Stomach (tissue), 9 donors: ENCODE measurements around the gene MSH4. TPM values are rescaled to one million over a fixed set of nuclear protein-coding genes. Genes with fewer than 3 reads are reported as not detected.

Experiments
- DNase-seq, 2 donors: peaks; one replicate each; pipeline versions ENCODE4 v3.0.0 to v3.0.0-alpha.2; 2013 to 2019
- H3K27ac ChIP-seq, 5 donors: fragments of 200-600 bp in 4 of 5; sonication (generic) in 4 of 5; one replicate each; pipeline ENCODE4 v1.5.1; 2013 to 2019; ENCODE audit warnings: mild to moderate bottlenecking in 1 of 5, moderate library complexity in 1 of 5
- H3K27me3 ChIP-seq, 3 donors: fragments of 200-600 bp; sonication (generic); one replicate each; pipeline ENCODE4 v1.5.1; 2017 to 2019; ENCODE audit warnings: mixed run types in 1 of 3
- H3K36me3 ChIP-seq, 4 donors: fragments of 200-600 bp; sonication (generic); 1 replicate in 3 of 4; 2 replicates in 1 of 4; pipeline ENCODE4 v1.5.1; 2016 to 2019
- H3K4me1 ChIP-seq, 4 donors: fragments of 200-600 bp; sonication (generic); one replicate each; pipeline ENCODE4 v1.5.1; 2016 to 2019
- H3K4me3 ChIP-seq, 4 donors: fragments of 200-600 bp; sonication (generic) in 3 of 4; one replicate each; pipeline ENCODE4 v1.5.1; 2016 to 2019; ENCODE audit warnings: mild to moderate bottlenecking in 1 of 4
- H3K9me3 ChIP-seq, 4 donors: fragments of 200-600 bp; sonication (generic); one replicate each; pipeline ENCODE4 v1.5.1; 2016 to 2019
- EP300 ChIP-seq: sonication (generic); formaldehyde crosslinking; IDR thresholded peaks from one replicate; pipeline ENCODE4 v1.6.1; 2017; ENCODE audit warnings: antibody characterized with exemption
- POLR2A ChIP-seq, 4 donors: fragments of 450-650 bp; IDR thresholded peaks; one replicate each; pipeline ENCODE4 v1.6.1; 2016; ENCODE audit warnings: antibody characterized with exemption in 4 of 4, control low read depth in 2 of 4, mild to moderate bottlenecking in 1 of 4, moderate library complexity in 1 of 4
- POLR2AphosphoS5 ChIP-seq, 3 donors: sonication (generic); formaldehyde crosslinking; IDR thresholded peaks; one replicate each; pipeline ENCODE4 v1.6.1; 2016; ENCODE audit warnings: antibody characterized with exemption in 3 of 3
- WGBS, 5 donors: extraction: QIAGEN DNeasy Blood & Tissue Kit in 3 of 5; methylation state at CpG; one replicate each; pipeline versions ENCODE4 v1.1.5 to v1.1.7; 2013 to 2018; 5-methylcytosine and 5-hydroxymethylcytosine counted together
- intact Hi-C: fragments of 100-400 bp; cut with DNase I; formaldehyde crosslinking; loops from one replicate; pipeline ENCODE4 v1.15.1; 2023; ENCODE audit warnings: low total_unique reads
- polyA plus RNA-seq, 3 donors: library from polyadenylated mRNA; stranded (reverse); fragments of 200-250 nt; gene quantifications; one replicate each; pipeline ENCODE4 v1.2.3, GENCODE V29; 2013
- total RNA-seq, 5 donors: library from RNA; depleted of rRNA; stranded (reverse); fragments of >200 nt; gene quantifications; one replicate each; pipeline versions ENCODE4 v1.1.0 to v1.2.3, GENCODE V29; 2014 to 2016
- TF ChIP-seq, protein P1 (sequence below), 7 experiments: fragments of 450-650 bp in 4 of 7; fragments of 200-600 bp in 3 of 7; sonication (generic) in 3 of 7; IDR thresholded peaks; one replicate each; pipeline ENCODE4 v1.5.1; 2016 to 2019; ENCODE audit warnings: antibody characterized with exemption in 7 of 7, control low read depth in 2 of 7, mild to moderate bottlenecking in 1 of 7
- donor health status: healthy with polysubstance abuse.
- donor health status: Bipolar disorder and iron deficiency.
- donor health status: healthy.

Gene MSH4
- total and polyA plus RNA-seq, 8 donors, result 0.14 to 0.30 (median 0.18) TPM; not detected in 5

DNA sequence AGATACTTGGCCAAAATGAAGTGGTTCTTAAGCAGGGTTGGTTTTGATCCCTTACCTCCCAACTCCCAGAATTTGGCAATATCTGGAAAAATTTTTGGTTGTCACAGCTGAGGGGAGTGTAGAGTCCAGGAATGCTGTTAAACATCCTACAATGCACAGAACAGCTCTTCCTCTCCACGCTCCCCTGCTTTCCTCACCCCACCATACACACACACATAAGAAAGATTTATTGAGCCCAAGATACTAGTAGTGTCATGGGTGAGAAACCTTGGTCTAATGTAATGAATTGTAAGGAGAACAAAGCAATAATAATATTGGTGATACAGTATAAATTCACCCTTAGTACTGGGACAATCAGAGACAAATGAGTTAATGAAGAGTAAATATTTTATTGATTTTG lies 87.8 kb downstream of the MSH4 start:
- Histone ChIP-seq H3K36me3 (no peaks in the 10 kb centered on the region), H3K4me3 (no peak overlapping the region), H3K27me3 (no peaks in the 10 kb centered on the region), H3K4me1 (no peaks in the 10 kb centered on the region), H3K27ac (no peak overlapping the region), H3K9me3 (no peaks in the 10 kb centered on the region)
- no peak for TF ChIP-seq POLR2AphosphoS5 (IDR thresholded peaks at IDR 0.05)
- TF ChIP-seq, protein P1, sequence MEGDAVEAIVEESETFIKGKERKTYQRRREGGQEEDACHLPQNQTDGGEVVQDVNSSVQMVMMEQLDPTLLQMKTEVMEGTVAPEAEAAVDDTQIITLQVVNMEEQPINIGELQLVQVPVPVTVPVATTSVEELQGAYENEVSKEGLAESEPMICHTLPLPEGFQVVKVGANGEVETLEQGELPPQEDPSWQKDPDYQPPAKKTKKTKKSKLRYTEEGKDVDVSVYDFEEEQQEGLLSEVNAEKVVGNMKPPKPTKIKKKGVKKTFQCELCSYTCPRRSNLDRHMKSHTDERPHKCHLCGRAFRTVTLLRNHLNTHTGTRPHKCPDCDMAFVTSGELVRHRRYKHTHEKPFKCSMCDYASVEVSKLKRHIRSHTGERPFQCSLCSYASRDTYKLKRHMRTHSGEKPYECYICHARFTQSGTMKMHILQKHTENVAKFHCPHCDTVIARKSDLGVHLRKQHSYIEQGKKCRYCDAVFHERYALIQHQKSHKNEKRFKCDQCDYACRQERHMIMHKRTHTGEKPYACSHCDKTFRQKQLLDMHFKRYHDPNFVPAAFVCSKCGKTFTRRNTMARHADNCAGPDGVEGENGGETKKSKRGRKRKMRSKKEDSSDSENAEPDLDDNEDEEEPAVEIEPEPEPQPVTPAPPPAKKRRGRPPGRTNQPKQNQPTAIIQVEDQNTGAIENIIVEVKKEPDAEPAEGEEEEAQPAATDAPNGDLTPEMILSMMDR (IDR thresholded peaks at IDR 0.05), result no peak
- TF ChIP-seq EP300, result no peak
- TF ChIP-seq POLR2A (IDR thresholded peaks at IDR 0.05), result no peak
- intact Hi-C loops, result no loop called here
- 74 to 95% (median 85%) methylated on average over 1 of the region's 1 CpG for WGBS, 5 donors
- DNase-seq, result no peak

GRCh38 chr1:75901371-75901770 lies 104.7 kb downstream of the MSH4 start:
- no peaks in the 10 kb centered on the region for H3K9me3 ChIP-seq
- 14 to 29% (median 23%) methylated on average over 1 of the region's 1 CpG for WGBS, 5 donors
- TF ChIP-seq POLR2AphosphoS5 (IDR thresholded peaks at IDR 0.05), result no peak
- TF ChIP-seq, protein P1 (IDR thresholded peaks at IDR 0.05), result no peak

DNA sequence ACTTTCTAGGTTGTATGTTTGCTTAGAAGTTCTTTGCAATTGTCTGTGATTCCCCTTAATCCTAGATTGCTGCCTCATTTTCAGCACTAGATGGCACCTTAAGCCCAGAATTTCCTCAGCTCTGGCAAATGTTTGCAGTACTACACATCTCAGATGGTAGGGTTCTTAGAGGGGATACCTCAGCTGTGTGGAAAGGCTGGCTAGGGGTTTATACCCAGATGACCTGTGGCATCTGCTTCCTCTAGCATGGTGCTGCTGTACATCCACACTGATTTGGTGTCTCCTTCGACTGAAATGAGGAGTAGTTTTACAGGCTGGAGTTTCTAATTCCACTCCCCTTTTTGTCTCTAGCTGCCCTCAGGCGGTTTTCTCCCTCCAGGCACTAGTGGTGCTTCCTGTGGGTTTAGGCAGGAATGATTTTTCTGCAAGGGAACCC lies 112.1 kb downstream of the MSH4 start:
- H3K4me3 ChIP-seq, result no peak overlapping the region
- WGBS, 5 donors, result 26 to 51% (median 29%) methylated on average over 2 of the region's 2 CpGs
- no peaks in the 10 kb centered on the region for H3K27me3 ChIP-seq
- peak in 1 of 2 donors; percentile 54 for DNase-seq
- H3K9me3 ChIP-seq, result peaks cover 0 to 17% (median 2%) of the 10 kb centered on the region in 4 donors
- no peaks in the 10 kb centered on the region for H3K36me3 ChIP-seq
- H3K4me1 ChIP-seq, result no peaks in the 10 kb centered on the region
- H3K27ac ChIP-seq, result no peak overlapping the region
- intact Hi-C loops, result no loop called here
- TF ChIP-seq, protein P1 (IDR thresholded peaks at IDR 0.05), result peak in 1 of 7 experiments; percentile 27
- TF ChIP-seq EP300, result no peak
- TF ChIP-seq POLR2A (IDR thresholded peaks at IDR 0.05), result no peak
- no peak for TF ChIP-seq POLR2AphosphoS5 (IDR thresholded peaks at IDR 0.05)

More at GRCh38 chr1:75901371-75901770, 104.7 kb downstream of the MSH4 start:
- intact Hi-C loops, result no loop called here
- no peaks in the 10 kb centered on the region for H3K4me1 ChIP-seq
- no peak overlapping the region for H3K4me3 ChIP-seq
- H3K36me3 ChIP-seq, result no peaks in the 10 kb centered on the region
- DNase-seq, result no peak
- H3K27me3 ChIP-seq, result no peaks in the 10 kb centered on the region
- no peak overlapping the region for H3K27ac ChIP-seq

DNA sequence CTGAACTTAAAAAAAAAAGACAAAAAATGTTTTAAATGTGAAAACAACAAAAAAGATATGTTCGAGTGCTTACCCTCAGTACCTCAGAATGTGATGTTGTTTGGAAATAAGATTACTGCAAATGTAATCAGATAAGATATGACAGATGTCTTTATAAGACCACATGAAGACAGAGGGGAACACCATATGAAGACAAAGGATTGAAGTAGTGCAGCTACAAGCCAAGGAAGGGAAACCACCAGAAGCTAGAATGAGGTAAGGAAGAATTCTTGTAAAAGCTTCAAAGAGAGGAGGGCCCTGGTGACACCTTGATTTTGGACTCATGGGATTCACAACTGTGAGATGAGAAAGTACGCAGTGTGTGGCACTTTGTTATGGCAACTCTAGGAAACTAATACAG lies 120.2 kb downstream of the MSH4 start:
- DNase-seq, result no peak
- intact Hi-C loops, result no loop called here
- no peaks in the 10 kb centered on the region for H3K27me3 ChIP-seq
- no peaks in the 10 kb centered on the region for H3K9me3 ChIP-seq
- H3K4me3 ChIP-seq, result no peak overlapping the region
- H3K36me3 ChIP-seq, result no peaks in the 10 kb centered on the region
- no peaks in the 10 kb centered on the region for H3K4me1 ChIP-seq
- no peak for TF ChIP-seq EP300
- TF ChIP-seq, protein P1 (IDR thresholded peaks at IDR 0.05), result no peak
- no peak for TF ChIP-seq POLR2AphosphoS5 (IDR thresholded peaks at IDR 0.05)
- TF ChIP-seq POLR2A (IDR thresholded peaks at IDR 0.05), result no peak
- 72 to 86% (median 79%) methylated on average over 2 of the region's 2 CpGs for WGBS, 5 donors
- no peak overlapping the region for H3K27ac ChIP-seq
